Ovary (tissue), 10 donors: Measurements from ENCODE around the gene ALDH3A2. TPM values are rescaled to one million over a fixed set of nuclear protein-coding genes. Genes with fewer than 3 reads are reported as not detected.
A peak's percentile ranks its signal among the peaks of the same experiment; 100 is the strongest.

Source experiments
- DNase-seq, 5 donors: peaks; one replicate each; pipeline ENCODE4 v3.0.0-alpha.2; 2019 to 2020
- H3K27ac ChIP-seq, 2 donors: fragments of 200-600 bp; one replicate each; pipeline versions ENCODE4 v1.5.1 to v1.8.0; 2019 to 2022
- H3K27me3 ChIP-seq: fragments of 200-600 bp; one replicate; pipeline ENCODE4 v1.8.0; 2022
- H3K36me3 ChIP-seq: fragments of 200-600 bp; sonication (generic); one replicate; pipeline ENCODE4 v1.5.1; 2019
- H3K4me1 ChIP-seq: one replicate; pipeline ENCODE4 v1.8.1; 2013; ENCODE audit warnings: mild to moderate bottlenecking, moderate library complexity; ENCODE audit not compliant: insufficient read depth
- H3K4me3 ChIP-seq: fragments of 200-600 bp; sonication (generic); one replicate; pipeline ENCODE4 v1.5.1; 2017
- H3K9me3 ChIP-seq, 2 donors: fragments of 200-600 bp in 1 of 2; sonication (generic) in 1 of 2; one replicate each; pipeline versions ENCODE4 v1.5.1 to v1.8.1; 2013 to 2019; ENCODE audit warnings: mild to moderate bottlenecking in 1 of 2, moderate library complexity in 1 of 2
- CTCF ChIP-seq, 3 donors: fragments of 450-650 bp in 2 of 3; fragments of 200-600 bp in 1 of 3; IDR thresholded peaks; one replicate each; pipeline versions ENCODE4 v1.5.1 to v1.8.0; 2016 to 2022; ENCODE audit warnings: antibody characterized with exemption in 3 of 3, mild to moderate bottlenecking in 1 of 3
- EP300 ChIP-seq: sonication (generic); formaldehyde crosslinking; IDR thresholded peaks from one replicate; pipeline ENCODE4 v1.6.1; 2017; ENCODE audit warnings: antibody characterized with exemption
- POLR2A ChIP-seq: fragments of 450-650 bp; IDR thresholded peaks from one replicate; pipeline ENCODE4 v1.6.1; 2017; ENCODE audit warnings: antibody characterized with exemption, mild to moderate bottlenecking, moderate library complexity
- WGBS, 3 donors: extraction: QIAGEN DNeasy Blood & Tissue Kit in 1 of 3; methylation state at CpG; one replicate each; pipeline versions ENCODE4 v1.1.5 to v1.1.7; 2013 to 2017; 5-methylcytosine and 5-hydroxymethylcytosine counted together
- intact Hi-C, 4 donors: fragments of 100-400 bp; cut with DNase I; formaldehyde crosslinking; loops; one replicate each; pipeline versions ENCODE4 v1.11.0 to v1.15.1; 2022 to 2023
- long read RNA-seq, 3 donors: library from polyadenylated mRNA in 2 of 3; unstranded in 2 of 3; transcript quantifications; one replicate each; pipeline ENCODE4 v2.0.0 and lab custom pipeline, GENCODE V29; 2021 to 2026
- polyA plus RNA-seq, 2 donors: library from polyadenylated mRNA; stranded (reverse); fragments of 200-250 nt in 1 of 2; fragments of 350-450 nt in 1 of 2; fragmentation: Illumina TruSeq in 1 of 2; extraction: RNeasy Lipid Tissue Mini Kit (QIAGEN cat#74804) in 1 of 2; gene quantifications; one replicate each; pipeline ENCODE4 v1.2.3, GENCODE V29; 2013 to 2014
- total RNA-seq, 7 donors: library from RNA; depleted of rRNA in 2 of 7; stranded (reverse); fragments of >200 nt in 2 of 7; fragmentation: NEBNext Ultra II Directional in 3 of 7; extraction: Animal tissue kit (Norgen Biotek cat#: 25700) in 3 of 7; gene quantifications; one replicate each; pipeline versions ENCODE4 v1.1.0 to v1.2.4, GENCODE V29; 2016 to 2023
- donor health status: DM: no; HTN: no; CAD: no; lungs with moderate emphysema.
- donor health status: DM: no; HTN: no; CAD: no.
- donor health status: Bipolar disorder and iron deficiency.
- donor health status: DM: yes; HTN: yes; CAD: no.
- donor health status: DM: no; HTN: no; CAD: no.
- donor health status: DM: yes; HTN: yes; CAD: no.

ALDH3A2 gene
- total RNA-seq: 100 to 1,000 TPM in 1 of 7 donors, 10 to 100 TPM in 6; 48.0 to 109 (median 74.6) TPM
- 100 to 1,000 TPM in 1 of 2 donors, 10 to 100 TPM in 1; 31.1 to 126 TPM for polyA plus RNA-seq
- long read RNA-seq, donor 1, transcript ALDH3A2-210 (1 exons, 3,512 nt): minor isoform, 6 of 316 reads
- long read RNA-seq, donor 1, transcript ALDH3A2-201 (10 exons, 3,928 nt): major isoform, 232 of 316 reads
- long read RNA-seq, donor 1, transcript ALDH3A2-202 (11 exons, 3,828 nt): minor isoform, 15 of 316 reads
- long read RNA-seq, donor 1, transcript ALDH3A2-203 (11 exons, 3,640 nt): minor isoform, 12 of 316 reads
- long read RNA-seq, donor 1, partial matches to known transcripts: 9 of 316 reads
- long read RNA-seq, donor 1, other reads (novel, unspliced or antisense): 35 of 316 reads
- long read RNA-seq, donor 2, transcript ALDH3A2-201 (10 exons, 3,928 nt): minor isoform, 8 of 44 reads
- long read RNA-seq, donor 2, transcript ALDH3A2-210 (1 exons, 3,512 nt): major isoform, 16 of 44 reads
- long read RNA-seq, donor 2, partial matches to known transcripts: 18 of 44 reads
- long read RNA-seq, donor 2, other reads (novel, unspliced or antisense): 0 of 44 reads
- long read RNA-seq, donor 3, transcript ALDH3A2-201 (10 exons, 3,928 nt): major isoform, 128 of 159 reads
- long read RNA-seq, donor 3, transcript ALDH3A2-210 (1 exons, 3,512 nt): minor isoform, 5 of 159 reads
- long read RNA-seq, donor 3, transcript ALDH3A2-202 (11 exons, 3,828 nt): minor isoform, 7 of 159 reads
- long read RNA-seq, donor 3, partial matches to known transcripts: 6 of 159 reads
- long read RNA-seq, donor 3, other reads (novel, unspliced or antisense): 9 of 159 reads

GRCh38 chr17:19648475-19649273 lies at the start of gene ALDH3A2:
Gene ALDH3A2 (plus strand): TSS chr17:19648751. CDS start chr17:19648972, 221 bp downstream.
- TF ChIP-seq EP300 (no peak), CTCF (IDR thresholded peaks at IDR 0.05) (peak in 2 of 3 donors; percentile 19 to 33), POLR2A (peak; percentile 95)
- intact Hi-C loops: loop anchor here in 2 of 4 donors (5.0 to 10.0 kb wide), 2 partner anchors 96 to 136 kb away; partner anchors contain the start of gene ALDH3A1 (in 1 of the 2)
- H3K27ac ChIP-seq: peak within 1 kb of the TSS; percentile 75 to 96

GRCh38 chr17:19610311-19610710 lies 38.2 kb upstream of the ALDH3A2 start:
- Histone ChIP-seq H3K4me1 (peaks cover 3% of the 10 kb centered on the region), H3K4me3 (no peak overlapping the region), H3K27ac (no peak overlapping the region), H3K36me3 (no peaks in the 10 kb centered on the region), H3K9me3 (no peaks in the 10 kb centered on the region), H3K27me3 (no peaks in the 10 kb centered on the region)
- WGBS, 3 donors: 18 to 57% (median 34%) methylated on average over 2 of the region's 2 CpGs
- DNase-seq: no peak
- intact Hi-C loops: no loop called here
- TF ChIP-seq POLR2A: no peak
- TF ChIP-seq CTCF (IDR thresholded peaks at IDR 0.05): no peak
- TF ChIP-seq EP300: no peak

More at GRCh38 chr17:19648475-19649273, at the start of gene ALDH3A2:
- H3K4me3 ChIP-seq: peak within 1 kb of the TSS; percentile 82
- H3K36me3 ChIP-seq: no peaks in the 10 kb centered on the region
- no peaks in the 10 kb centered on the region for H3K9me3 ChIP-seq
- WGBS, 3 donors: 0 to 1% (median 0%) methylated on average over 64 to 71 of the region's 71 CpGs
- DNase-seq: peak; percentile 97 to 98 (median 97)
- no peaks in the 10 kb centered on the region for H3K27me3 ChIP-seq
- peaks cover 17% of the 10 kb centered on the region for H3K4me1 ChIP-seq

- TF ChIP-seq POLR2A: no peak
- no peak for TF ChIP-seq EP300
- no peak for TF ChIP-seq CTCF (IDR thresholded peaks at IDR 0.05)
- no peak for DNase-seq
- Histone ChIP-seq H3K9me3 (no peaks in the 10 kb centered on the region), H3K4me1 (peaks cover 3% of the 10 kb centered on the region), H3K27me3 (no peaks in the 10 kb centered on the region), H3K36me3 (no peaks in the 10 kb centered on the region), H3K4me3 (no peak overlapping the region), H3K27ac (no peak overlapping the region)
- intact Hi-C loops: no loop called here
- 89 to 93% (median 92%) methylated on average over 5 of the region's 5 CpGs for WGBS, 3 donors
These were observed 37.7 kb upstream of the ALDH3A2 start for GRCh38 chr17:19610879-19611278.

- H3K27ac ChIP-seq: no peak overlapping the region
- intact Hi-C loops: no loop called here
These were observed 34.6 kb upstream of the ALDH3A2 start for GRCh38 chr17:19613979-19614378.

More at GRCh38 chr17:19613979-19614378, 34.6 kb upstream of the ALDH3A2 start:
- 75 to 91% (median 84%) methylated on average over 10 of the region's 10 CpGs for WGBS, 3 donors
- no peak for TF ChIP-seq POLR2A
- DNase-seq: peak in 1 of 5 donors; percentile 17
- no peaks in the 10 kb centered on the region for H3K27me3 ChIP-seq
- no peaks in the 10 kb centered on the region for H3K36me3 ChIP-seq
- H3K9me3 ChIP-seq: no peaks in the 10 kb centered on the region
- H3K4me3 ChIP-seq: no peak overlapping the region
- peaks cover 3% of the 10 kb centered on the region for H3K4me1 ChIP-seq
